H9 (cell line): ENCODE measurements around the gene PPP4R2. TPM values are rescaled to one million over a fixed set of nuclear protein-coding genes. Genes with fewer than 3 reads are reported as not detected.

ENCODE experiments used
- DNase-seq: peaks from one replicate; pipeline ENCODE4 v3.0.0-alpha.2; 2017
- H2AFZ ChIP-seq: one replicate; pipeline ENCODE4 v1.6.1; 2013; ENCODE audit warnings: mild to moderate bottlenecking, low read length, control low read depth, moderate library complexity
- H2AK5ac ChIP-seq: 2 replicates; pipeline ENCODE4 v1.6.1; 2013; ENCODE audit warnings: low read length, control low read depth, mixed read lengths; ENCODE audit not compliant: insufficient read length
- H2BK120ac ChIP-seq: one replicate; pipeline ENCODE4 v1.6.1; 2013; ENCODE audit warnings: low read depth, mild to moderate bottlenecking, low read length, control low read depth, inconsistent platforms; ENCODE audit not compliant: poor library complexity, severe bottlenecking
- H2BK12ac ChIP-seq: 2 replicates; pipeline ENCODE4 v1.6.1; 2013; ENCODE audit warnings: low read length, control low read depth, mixed read lengths, low read depth; ENCODE audit not compliant: insufficient read length
- H2BK15ac ChIP-seq: 2 replicates; pipeline ENCODE4 v1.6.1; 2013; ENCODE audit warnings: low read depth, low read length, control low read depth
- H2BK20ac ChIP-seq: one replicate; pipeline ENCODE4 v1.6.1; 2013; ENCODE audit warnings: low read depth, mild to moderate bottlenecking, low read length, control low read depth, inconsistent platforms; ENCODE audit not compliant: poor library complexity, severe bottlenecking
- H2BK5ac ChIP-seq: 2 replicates; pipeline ENCODE4 v1.6.1; 2013; ENCODE audit warnings: low read length, control low read depth, mixed read lengths; ENCODE audit not compliant: insufficient read length
- H3K14ac ChIP-seq: 2 replicates; pipeline ENCODE4 v1.6.1; 2013; ENCODE audit warnings: low read length, control low read depth; ENCODE audit not compliant: insufficient read depth
- H3K18ac ChIP-seq: 2 replicates; pipeline ENCODE4 v1.6.1; 2013; ENCODE audit warnings: low read depth, mild to moderate bottlenecking, mixed read lengths, low read length, control low read depth; ENCODE audit not compliant: insufficient read length
- H3K23ac ChIP-seq: 2 replicates; pipeline ENCODE4 v1.6.1; 2013; ENCODE audit warnings: low read length, control low read depth, mixed read lengths, low read depth; ENCODE audit not compliant: insufficient read length
- H3K23me2 ChIP-seq: 2 replicates; pipeline ENCODE4 v1.6.1; 2013; ENCODE audit warnings: low read depth, mild to moderate bottlenecking, mixed read lengths, low read length, control low read depth; ENCODE audit not compliant: insufficient read length, poor library complexity, severe bottlenecking
- H3K27ac ChIP-seq: 2 replicates; pipeline ENCODE4 v1.5.1; 2013; ENCODE audit warnings: low read length, control low read depth, mixed read lengths, low read depth; ENCODE audit not compliant: insufficient read length
- H3K27me3 ChIP-seq: 2 replicates; pipeline ENCODE4 v1.6.1; 2013; ENCODE audit warnings: low read length, control low read depth, inconsistent platforms; ENCODE audit not compliant: insufficient read depth
- H3K4ac ChIP-seq: 2 replicates; pipeline ENCODE4 v1.6.1; 2013; ENCODE audit warnings: low read depth, mild to moderate bottlenecking, control low read depth, inconsistent platforms, low read length, moderate library complexity
- H3K4me1 ChIP-seq: 2 replicates; pipeline ENCODE4 v1.6.1; 2013; ENCODE audit warnings: low read length, control low read depth, inconsistent platforms; ENCODE audit not compliant: insufficient read depth
- H3K4me2 ChIP-seq: 2 replicates; pipeline ENCODE4 v1.6.1; 2013; ENCODE audit warnings: low read length, control low read depth, mixed read lengths; ENCODE audit not compliant: insufficient read length, insufficient read depth
- H3K56ac ChIP-seq: 2 replicates; pipeline ENCODE4 v1.6.1; 2013; ENCODE audit warnings: low read depth, mild to moderate bottlenecking, mixed read lengths, low read length, control low read depth; ENCODE audit not compliant: insufficient read length
- H3K79me1 ChIP-seq: 2 replicates; pipeline ENCODE4 v1.6.1; 2013; ENCODE audit warnings: low read depth, mild to moderate bottlenecking, moderate library complexity, low read length, control low read depth, inconsistent platforms; ENCODE audit not compliant: insufficient read depth, poor library complexity, severe bottlenecking
- H3K79me2 ChIP-seq: 2 replicates; pipeline ENCODE4 v1.6.1; 2013; ENCODE audit warnings: low read length, control low read depth, inconsistent platforms; ENCODE audit not compliant: insufficient read depth
- H3K9ac ChIP-seq: 2 replicates; pipeline ENCODE4 v1.6.1; 2013; ENCODE audit warnings: low read length, control low read depth, mixed read lengths; ENCODE audit not compliant: insufficient read length; ENCODE audit errors: extremely low read depth
- H3K9me3 ChIP-seq: one replicate; pipeline ENCODE4 v1.6.1; 2013; ENCODE audit warnings: low read depth, low read length, inconsistent platforms; ENCODE audit not compliant: control insufficient read depth
- H3T11ph ChIP-seq: one replicate; pipeline ENCODE4 v1.6.1; 2013; ENCODE audit warnings: mild to moderate bottlenecking, low read length, control low read depth, inconsistent platforms
- H4K20me1 ChIP-seq: one replicate; pipeline ENCODE4 v1.6.1; 2013; ENCODE audit not compliant: control insufficient read depth, insufficient read length, insufficient read depth
- H4K5ac ChIP-seq: 2 replicates; pipeline ENCODE4 v1.6.1; 2013; ENCODE audit warnings: low read depth, mild to moderate bottlenecking, mixed read lengths, low read length, control low read depth; ENCODE audit not compliant: insufficient read length
- H4K8ac ChIP-seq: replicated peaks from 2 replicates; pipeline ENCODE4 v1.6.1; 2013; ENCODE audit warnings: low read length, control low read depth, mixed read lengths, low read depth; ENCODE audit not compliant: insufficient read length
- H4K91ac ChIP-seq: 2 replicates; pipeline ENCODE4 v1.6.1; 2013; ENCODE audit warnings: low read depth, mild to moderate bottlenecking, moderate library complexity, mixed read lengths, low read length, control low read depth; ENCODE audit not compliant: insufficient read length
- H3K27ac Mint-ChIP-seq, 3 experiments: 2 replicates in 2 of 3; 3 replicates in 1 of 3; pipeline ENCODE4 v1.8.0; 2020 to 2021; ENCODE audit warnings: mixed read lengths in 3 of 3, mild to moderate bottlenecking in 1 of 3, moderate library complexity in 1 of 3
- H3K27me3 Mint-ChIP-seq: 2 replicates; pipeline ENCODE4 v1.8.0; 2021; ENCODE audit warnings: low read depth, mild to moderate bottlenecking, moderate library complexity, mixed read lengths
- H3K36me3 Mint-ChIP-seq, 3 experiments: 2 replicates in 2 of 3; 3 replicates in 1 of 3; pipeline ENCODE4 v1.8.0; 2020 to 2021; ENCODE audit warnings: low read depth in 3 of 3, mixed read lengths in 3 of 3; ENCODE audit not compliant: insufficient read depth in 1 of 3
- H3K4me1 Mint-ChIP-seq, 2 experiments: 2 replicates each; pipeline ENCODE4 v1.8.0; 2020; ENCODE audit warnings: mixed read lengths in 2 of 2
- H3K4me3 Mint-ChIP-seq, 2 experiments: 2 replicates in 1 of 2; 3 replicates in 1 of 2; pipeline ENCODE4 v1.8.0; 2020 to 2021; ENCODE audit warnings: mild to moderate bottlenecking in 2 of 2, mixed read lengths in 2 of 2, moderate library complexity in 1 of 2
- H3K9me3 Mint-ChIP-seq, 2 experiments: 2 replicates in 1 of 2; 3 replicates in 1 of 2; pipeline ENCODE4 v1.8.0; 2020; ENCODE audit warnings: mild to moderate bottlenecking in 2 of 2, mixed read lengths in 2 of 2, moderate library complexity in 1 of 2
- WGBS: extraction: QIAGEN DNeasy Blood & Tissue Kit; methylation state at CpG from one replicate; pipeline ENCODE4 v1.1.7; 2013; ENCODE audit warnings: missing lambda C conversion rate, low lambda C conversion rate, mixed read lengths; ENCODE audit not compliant: insufficient read length; ENCODE audit errors: extremely low coverage; 5-methylcytosine and 5-hydroxymethylcytosine counted together
- total RNA-seq: library from RNA; stranded (reverse); gene quantifications from 2 replicates; pipeline ENCODE4 v1.2.1, GENCODE V29; 2021
- TF ChIP-seq, protein P1 (sequence below): fragments of 200-600 bp; sonication (generic); conservative IDR thresholded peaks from 3 replicates; pipeline ENCODE4 v1.8.0; 2021; ENCODE audit warnings: antibody characterized with exemption, mild to moderate bottlenecking

PPP4R2 gene
- total RNA-seq, 1 experiment from 2014 or later = 132 TPM

DNA sequence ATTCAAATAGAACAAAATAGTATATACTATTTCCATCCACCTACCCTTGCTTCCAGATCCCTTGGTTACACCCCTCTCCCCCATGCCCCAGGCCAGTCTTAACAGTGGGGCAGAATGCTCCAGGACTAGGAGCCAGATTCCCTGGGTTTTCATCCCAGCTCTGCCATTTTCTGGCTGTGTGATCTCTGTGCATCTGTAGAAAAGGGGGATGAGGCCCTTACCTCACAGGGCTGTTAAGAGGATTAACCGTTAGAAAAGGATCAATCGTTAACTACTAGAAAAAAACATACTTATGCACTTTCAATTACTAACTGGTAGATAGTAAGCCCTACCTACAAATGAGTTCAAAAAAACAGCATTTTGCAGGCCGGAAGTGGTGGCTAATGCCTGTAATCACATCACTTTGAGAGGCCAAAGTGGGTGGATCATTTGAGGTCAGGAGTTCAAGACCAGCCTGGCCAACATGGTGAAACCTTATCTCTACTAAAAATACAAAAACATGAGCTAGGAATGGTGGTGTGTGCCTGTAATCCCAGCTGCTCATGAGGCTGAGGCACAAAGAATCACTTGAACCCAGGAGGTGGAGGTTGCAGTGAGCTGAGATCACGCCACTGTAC lies 76.6 kb downstream of the PPP4R2 start:
- Mint-ChIP-seq H3K4me1 (peaks cover 23 to 27% of the 10 kb centered on the region in 2 experiments), H3K27me3 (no peaks in the 10 kb centered on the region), H3K36me3 (no peaks in the 10 kb centered on the region), H3K27ac (peak overlapping the region in 1 of 3 experiments; percentile 76; a peak in 2 of 7 replicates), H3K4me3 (no peak overlapping the region), H3K9me3 (no peaks in the 10 kb centered on the region)
- Histone ChIP-seq H3K4ac (no peak overlapping the region), H2BK120ac (no peak overlapping the region), H4K20me1 (no peaks in the 10 kb centered on the region), H2BK12ac (no peak overlapping the region), H2BK5ac (no peak overlapping the region), H3K27me3 (no peaks in the 10 kb centered on the region), H3K18ac (no peak overlapping the region), H4K5ac (no peak overlapping the region), H4K91ac (no peak overlapping the region), H3K79me2 (no peaks in the 10 kb centered on the region), H2AFZ (no peak overlapping the region), H2AK5ac (no peak overlapping the region), H3K27ac (no peak overlapping the region), H3K23ac (no peak overlapping the region), H3K79me1 (no peaks in the 10 kb centered on the region), H2BK20ac (no peak overlapping the region), H3K56ac (no peak overlapping the region), H3K23me2 (no peaks in the 10 kb centered on the region), H3K14ac (no peak overlapping the region), H3T11ph (no peak overlapping the region), H2BK15ac (no peak overlapping the region), H4K8ac (no peak overlapping the region), H3K4me1 (peaks cover 6% of the 10 kb centered on the region; the same call in 1 of the 2 replicates), H3K4me2 (no peak overlapping the region), H3K9ac (no peak overlapping the region), H3K9me3 (no peaks in the 10 kb centered on the region)
- DNase-seq = no peak
- no CpG with 5 or more reads among the region's 4 CpGs for WGBS
- TF ChIP-seq, protein P1, sequence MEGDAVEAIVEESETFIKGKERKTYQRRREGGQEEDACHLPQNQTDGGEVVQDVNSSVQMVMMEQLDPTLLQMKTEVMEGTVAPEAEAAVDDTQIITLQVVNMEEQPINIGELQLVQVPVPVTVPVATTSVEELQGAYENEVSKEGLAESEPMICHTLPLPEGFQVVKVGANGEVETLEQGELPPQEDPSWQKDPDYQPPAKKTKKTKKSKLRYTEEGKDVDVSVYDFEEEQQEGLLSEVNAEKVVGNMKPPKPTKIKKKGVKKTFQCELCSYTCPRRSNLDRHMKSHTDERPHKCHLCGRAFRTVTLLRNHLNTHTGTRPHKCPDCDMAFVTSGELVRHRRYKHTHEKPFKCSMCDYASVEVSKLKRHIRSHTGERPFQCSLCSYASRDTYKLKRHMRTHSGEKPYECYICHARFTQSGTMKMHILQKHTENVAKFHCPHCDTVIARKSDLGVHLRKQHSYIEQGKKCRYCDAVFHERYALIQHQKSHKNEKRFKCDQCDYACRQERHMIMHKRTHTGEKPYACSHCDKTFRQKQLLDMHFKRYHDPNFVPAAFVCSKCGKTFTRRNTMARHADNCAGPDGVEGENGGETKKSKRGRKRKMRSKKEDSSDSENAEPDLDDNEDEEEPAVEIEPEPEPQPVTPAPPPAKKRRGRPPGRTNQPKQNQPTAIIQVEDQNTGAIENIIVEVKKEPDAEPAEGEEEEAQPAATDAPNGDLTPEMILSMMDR = no peak
